ENCODE data around the gene ZSCAN5A. TPM values are rescaled to one million over a fixed set of nuclear protein-coding genes. Genes with fewer than 3 reads are reported as not detected.
"Not testable (repeated sequence)": the region's sequence is repeated elsewhere in the genome, so short reads cannot be mapped to it uniquely, and the experiment has no call there.

Gene ZSCAN5A
- 10 to 100 TPM; 13.6 to 16.6 (median 15.2) TPM for polyA plus RNA-seq (ENCODE audit: insufficient read depth in 1 of 5, insufficient read length in 5 of 5, low replicate concordance in 1 of 5)
- long read RNA-seq, donor 1, partial matches to known transcripts: 7 of 29 reads
- long read RNA-seq, donor 1, other reads (novel, unspliced or antisense): 19 of 29 reads
- long read RNA-seq, donor 2: 0 reads
- long read RNA-seq, donor 3, partial matches to known transcripts: 0 of 1 reads
- long read RNA-seq, donor 3, other reads (novel, unspliced or antisense): 0 of 1 reads
- long read RNA-seq, donor 4, partial matches to known transcripts: 0 of 5 reads
- long read RNA-seq, donor 4, other reads (novel, unspliced or antisense): 0 of 5 reads
- long read RNA-seq, donor 5: 0 reads
- long read RNA-seq, donor 6, partial matches to known transcripts: 0 of 3 reads
- long read RNA-seq, donor 6, other reads (novel, unspliced or antisense): 0 of 3 reads
- long read RNA-seq, donor 7, partial matches to known transcripts: 10 of 10 reads
- long read RNA-seq, donor 7, other reads (novel, unspliced or antisense): 0 of 10 reads
- long read RNA-seq, donor 8, partial matches to known transcripts: 0 of 1 reads
- long read RNA-seq, donor 8, other reads (novel, unspliced or antisense): 0 of 1 reads

- peak; percentile 99 for DNase-seq
Observed at GRCh38 chr19:56314381-56315076, at the start of gene ZSCAN5A. ZSCAN5A (minus strand) TSS chr19:56314839; CDS start chr19:56225046, 89,793 bp downstream.

GRCh38 chr19:56360841-56361240 lies 46.2 kb upstream of the ZSCAN5A start:
- DNase-seq: no peak

GRCh38 chr19:56356944-56357343 lies 42.3 kb upstream of the ZSCAN5A start:
- no peak for DNase-seq

- DNase-seq: no peak
Observed at GRCh38 chr19:56355517-56355916, 40.9 kb upstream of the ZSCAN5A start.

GRCh38 chr19:56351208-56351607 lies 36.6 kb upstream of the ZSCAN5A start:
- DNase-seq: no peak

- peak; percentile 23 to 45 for DNase-seq
Observed at GRCh38 chr19:56350416-56351045, 35.9 kb upstream of the ZSCAN5A start.

- no peak for DNase-seq
Observed at GRCh38 chr19:56348289-56348877, 33.7 kb upstream of the ZSCAN5A start.

GRCh38 chr19:56347163-56347778 lies 32.6 kb upstream of the ZSCAN5A start:
- no peak for DNase-seq

GRCh38 chr19:56341948-56342347 lies 27.3 kb upstream of the ZSCAN5A start:
- DNase-seq: no peak

GRCh38 chr19:56339031-56339430 lies 24.4 kb upstream of the ZSCAN5A start:
- not testable (repeated sequence) for DNase-seq

- not testable (repeated sequence) for DNase-seq
Observed at GRCh38 chr19:56337077-56337476, 22.4 kb upstream of the ZSCAN5A start.

GRCh38 chr19:56335371-56335770 lies 20.7 kb upstream of the ZSCAN5A start:
- not testable (repeated sequence) for DNase-seq

- no peak for DNase-seq
Observed at GRCh38 chr19:56333506-56333905, 18.9 kb upstream of the ZSCAN5A start.

- DNase-seq: no peak
Observed at GRCh38 chr19:56332695-56333094, 18.1 kb upstream of the ZSCAN5A start.

- no peak for DNase-seq
Observed at GRCh38 chr19:56324436-56324835, 9.8 kb upstream of the ZSCAN5A start.

- DNase-seq: no peak
Observed at GRCh38 chr19:56321989-56322440, 7.4 kb upstream of the ZSCAN5A start.

- no peak for DNase-seq
Observed at GRCh38 chr19:56321254-56321988, 6.8 kb upstream of the ZSCAN5A start.

GRCh38 chr19:56319991-56320390 lies 5.4 kb upstream of the ZSCAN5A start:
- no peak for DNase-seq

GRCh38 chr19:56317749-56318148 lies 3.1 kb upstream of the ZSCAN5A start:
- no peak for DNase-seq

GRCh38 chr19:56316728-56317127 lies 2.1 kb upstream of the ZSCAN5A start:
- DNase-seq: no peak

Data from right lung (tissue), 10 donors.